Measurements from ENCODE around the gene WDFY2.

GRCh38 chr13:51596541-51596940 lies 12.3 kb downstream of the WDFY2 start:
- no peak for TF ChIP-seq GATA2 (IDR thresholded peaks at IDR 0.05; ENCODE audit: low read depth, low read length)
- no peak for TF ChIP-seq GATA3 (IDR thresholded peaks at IDR 0.05; ENCODE audit: low read depth, low read length)

Data from SH-SY5Y (cell line).